SK-N-SH treated with all-trans-retinoic acid at 6 μM for 48 hours (cell line): ENCODE results near the gene CPLANE2.

Experiments used
- BACH2 ChIP-seq: fragments of 250-450 bp; sonication (Bioruptor Pico); IDR thresholded peaks from 2 replicates; pipeline ENCODE4 v1.9.0; 2021; ENCODE audit warnings: mild to moderate bottlenecking, borderline replicate concordance
- CREB5 ChIP-seq: fragments of 250-450 bp; sonication (Bioruptor Pico); IDR thresholded peaks from 2 replicates; pipeline ENCODE4 v1.5.1; 2020; ENCODE audit warnings: low read depth, mild to moderate bottlenecking, moderate library complexity
- CSDC2 ChIP-seq: fragments of 250-450 bp; sonication (Bioruptor Pico); IDR thresholded peaks from 2 replicates; pipeline ENCODE4 v1.5.0; 2020; ENCODE audit warnings: mild to moderate bottlenecking, moderate library complexity
- CSRNP3 ChIP-seq: fragments of 250-450 bp; sonication (Bioruptor Pico); IDR thresholded peaks from 2 replicates; pipeline ENCODE4 v1.5.1; 2021; ENCODE audit warnings: mild to moderate bottlenecking, moderate library complexity
- ESRRG ChIP-seq: fragments of 250-450 bp; sonication (Bioruptor Pico); IDR thresholded peaks from 2 replicates; pipeline ENCODE4 v1.6.1; 2021; ENCODE audit warnings: mild to moderate bottlenecking
- GLIS3 ChIP-seq: fragments of 250-450 bp; sonication (Bioruptor Pico); IDR thresholded peaks from 2 replicates; pipeline ENCODE4 v1.5.0; 2020; ENCODE audit warnings: mild to moderate bottlenecking, moderate library complexity
- PATZ1 ChIP-seq: fragments of 250-450 bp; sonication (Bioruptor Pico); IDR thresholded peaks from 2 replicates; pipeline ENCODE4 v1.8.0; 2020; ENCODE audit warnings: mild to moderate bottlenecking, moderate library complexity, borderline replicate concordance
- POU6F1 ChIP-seq: fragments of 250-450 bp; sonication (Bioruptor Pico); IDR thresholded peaks from 2 replicates; pipeline ENCODE4 v1.8.0; 2021; ENCODE audit warnings: low read depth, mild to moderate bottlenecking, moderate library complexity, borderline replicate concordance
- SNAI2 ChIP-seq: fragments of 250-450 bp; sonication (Bioruptor Pico); IDR thresholded peaks from 2 replicates; pipeline ENCODE4 v1.5.0; 2020; ENCODE audit warnings: mild to moderate bottlenecking, moderate library complexity
- TSHZ2 ChIP-seq: fragments of 250-450 bp; sonication (Bioruptor Pico); IDR thresholded peaks from 2 replicates; pipeline ENCODE4 v1.5.0; 2020; ENCODE audit warnings: mild to moderate bottlenecking, moderate library complexity
- ZFP3 ChIP-seq: fragments of 250-450 bp; sonication (Bioruptor Pico); IDR thresholded peaks from 2 replicates; pipeline ENCODE4 v1.5.0; 2020; ENCODE audit warnings: mild to moderate bottlenecking, moderate library complexity
- ZFP30 ChIP-seq: fragments of 450-650 bp; formaldehyde crosslinking; IDR thresholded peaks from 2 replicates; pipeline ENCODE4 v1.5.0; 2022; ENCODE audit warnings: mild to moderate bottlenecking, moderate library complexity

- TF ChIP-seq CREB5 (CRISPR knock-in tag) (no peak), ZFP3 (no peak), ESRRG (CRISPR knock-in tag) (no peak), PATZ1 (CRISPR knock-in tag) (no peak), GLIS3 (CRISPR knock-in tag) (no peak), BACH2 (no peak), CSRNP3 (CRISPR knock-in tag) (no peak), ZFP30 (no peak), CSDC2 (no peak), POU6F1 (CRISPR knock-in tag) (no peak), TSHZ2 (CRISPR knock-in tag) (no peak), SNAI2 (CRISPR knock-in tag) (no peak)
Observed at GRCh38 chr1:16266411-16267118, 29.6 kb upstream of the CPLANE2 start.
